ENCODE measurements around the gene WDR89. TPM values are rescaled to one million over a fixed set of nuclear protein-coding genes. Genes with fewer than 3 reads are reported as not detected.

The WDR89 gene
- polyA plus RNA-seq, 1 of the 3 experiments (the other 2 are of a cell fraction) = 2.6 TPM

GRCh38 chr14:63673886-63674497, 32.3 kb upstream of the WDR89 start:
- ChIA-PET CTCF (no interaction called here), POLR2A (no interaction called here)

More at GRCh38 chr14:63673886-63674497, 32.3 kb upstream of the WDR89 start:
- Histone ChIP-seq H3K9me3 (no peaks in the 10 kb centered on the region), H3K79me2 (ENCODE audit: insufficient read depth) (no peaks in the 10 kb centered on the region), H4K20me1 (ENCODE audit: insufficient read depth) (no peaks in the 10 kb centered on the region), H3K36me3 (replicated peaks in 1 of 2; ENCODE audit: control insufficient read depth in 1 of 2, insufficient read depth in 2 of 2, low read length in 1 of 2) (no peaks in the 10 kb centered on the region), H3K9ac (no peak overlapping the region), H3K4me2 (no peak overlapping the region), H3F3A (replicated peaks; ENCODE audit: insufficient read depth) (no peaks in the 10 kb centered on the region), H3K27ac (ENCODE audit: low read depth in 2 of 2, low read length in 1 of 2) (no peak overlapping the region), H3K27me3 (ENCODE audit: insufficient read depth) (no peaks in the 10 kb centered on the region), H3K9me2 (no peaks in the 10 kb centered on the region), H3K4me1 (ENCODE audit: control insufficient read depth in 1 of 2, insufficient read depth in 2 of 2, low read depth in 1 of 2, low read length in 1 of 2) (no peaks in the 10 kb centered on the region), H3K4me3 (ENCODE audit: low read depth in 2 of 2, low read length in 1 of 2) (no peak overlapping the region), H2AFZ (ENCODE audit: low read depth) (no peak overlapping the region)
- no peak for DNase-seq
- no peak for TF ChIP-seq RFX5 (IDR thresholded peaks at IDR 0.05; ENCODE audit: low read length)
- TF ChIP-seq EZH2phosphoT487 (IDR thresholded peaks at IDR 0.05; ENCODE audit: borderline replicate concordance, low read depth) = no peak
- no peak for TF ChIP-seq REST (IDR thresholded peaks at IDR 0.05; ENCODE audit: low read depth, low read length)
- TF ChIP-seq GATA2 (CRISPR knock-in tag; IDR thresholded peaks at IDR 0.05) = no peak
- TF ChIP-seq TCF12 (IDR thresholded peaks at IDR 0.05) = no peak
- no peak for TF ChIP-seq USF2 (IDR thresholded peaks at IDR 0.05; ENCODE audit: borderline replicate concordance, low read depth, low read length)
- no peak for TF ChIP-seq USF1 (IDR thresholded peaks at IDR 0.05; ENCODE audit: borderline replicate concordance, low read depth)
- no peak for TF ChIP-seq FOSL2 (IDR thresholded peaks at IDR 0.05; ENCODE audit: borderline replicate concordance, low read depth)
- TF ChIP-seq ZBTB33 (IDR thresholded peaks at IDR 0.05; ENCODE audit: borderline replicate concordance, low read depth) = no peak
- TF ChIP-seq CTCF (IDR thresholded peaks at IDR 0.05) = no peak
- TF ChIP-seq YY1 (IDR thresholded peaks at IDR 0.05; ENCODE audit: low read depth) = no peak
- no peak for TF ChIP-seq FOXM1 (IDR thresholded peaks at IDR 0.05; ENCODE audit: low read depth)
- no peak for TF ChIP-seq SIN3A (IDR thresholded peaks at IDR 0.05; ENCODE audit: borderline replicate concordance, low read depth, low read length)
- no peak for TF ChIP-seq ELF1 (IDR thresholded peaks at IDR 0.05)
- no peak for TF ChIP-seq CHD2 (IDR thresholded peaks at IDR 0.05; ENCODE audit: low read length, partially characterized antibody)
- no peak for TF ChIP-seq RCOR1 (IDR thresholded peaks at IDR 0.05; ENCODE audit: low read length)
- no peak for TF ChIP-seq GABPA (IDR thresholded peaks at IDR 0.05; ENCODE audit: low read depth)
- no peak for TF ChIP-seq NRF1 (IDR thresholded peaks at IDR 0.05; ENCODE audit: low read depth, low read length)
- no peak for TF ChIP-seq MXI1 (IDR thresholded peaks at IDR 0.05; ENCODE audit: low read depth, low read length)
- no peak for TF ChIP-seq FOXJ3 (CRISPR knock-in tag; IDR thresholded peaks at IDR 0.05)
- 84% methylated on average over 7 of the region's 7 CpGs for whole genome bisulfite sequencing (ENCODE audit: low lambda C conversion rate)

All from SK-N-SH (cell line).